GM12872 (cell line): ENCODE data around the gene TBC1D16.

ENCODE experiments used
- TF ChIP-seq, protein P1 (sequence below): IDR thresholded peaks from 3 replicates; pipeline ENCODE4 v1.5.1; 2011; ENCODE audit warnings: low read depth, mild to moderate bottlenecking, low read length, moderate library complexity; ENCODE audit not compliant: insufficient read depth

The TBC1D16 gene

GRCh38 chr17:80028030-80028429, 7.6 kb downstream of the TBC1D16 start:
- TF ChIP-seq, protein P1, sequence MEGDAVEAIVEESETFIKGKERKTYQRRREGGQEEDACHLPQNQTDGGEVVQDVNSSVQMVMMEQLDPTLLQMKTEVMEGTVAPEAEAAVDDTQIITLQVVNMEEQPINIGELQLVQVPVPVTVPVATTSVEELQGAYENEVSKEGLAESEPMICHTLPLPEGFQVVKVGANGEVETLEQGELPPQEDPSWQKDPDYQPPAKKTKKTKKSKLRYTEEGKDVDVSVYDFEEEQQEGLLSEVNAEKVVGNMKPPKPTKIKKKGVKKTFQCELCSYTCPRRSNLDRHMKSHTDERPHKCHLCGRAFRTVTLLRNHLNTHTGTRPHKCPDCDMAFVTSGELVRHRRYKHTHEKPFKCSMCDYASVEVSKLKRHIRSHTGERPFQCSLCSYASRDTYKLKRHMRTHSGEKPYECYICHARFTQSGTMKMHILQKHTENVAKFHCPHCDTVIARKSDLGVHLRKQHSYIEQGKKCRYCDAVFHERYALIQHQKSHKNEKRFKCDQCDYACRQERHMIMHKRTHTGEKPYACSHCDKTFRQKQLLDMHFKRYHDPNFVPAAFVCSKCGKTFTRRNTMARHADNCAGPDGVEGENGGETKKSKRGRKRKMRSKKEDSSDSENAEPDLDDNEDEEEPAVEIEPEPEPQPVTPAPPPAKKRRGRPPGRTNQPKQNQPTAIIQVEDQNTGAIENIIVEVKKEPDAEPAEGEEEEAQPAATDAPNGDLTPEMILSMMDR, result no peak

GRCh38 chr17:80027043-80027435, 8.6 kb downstream of the TBC1D16 start:
- TF ChIP-seq, protein P1, result no peak

DNA sequence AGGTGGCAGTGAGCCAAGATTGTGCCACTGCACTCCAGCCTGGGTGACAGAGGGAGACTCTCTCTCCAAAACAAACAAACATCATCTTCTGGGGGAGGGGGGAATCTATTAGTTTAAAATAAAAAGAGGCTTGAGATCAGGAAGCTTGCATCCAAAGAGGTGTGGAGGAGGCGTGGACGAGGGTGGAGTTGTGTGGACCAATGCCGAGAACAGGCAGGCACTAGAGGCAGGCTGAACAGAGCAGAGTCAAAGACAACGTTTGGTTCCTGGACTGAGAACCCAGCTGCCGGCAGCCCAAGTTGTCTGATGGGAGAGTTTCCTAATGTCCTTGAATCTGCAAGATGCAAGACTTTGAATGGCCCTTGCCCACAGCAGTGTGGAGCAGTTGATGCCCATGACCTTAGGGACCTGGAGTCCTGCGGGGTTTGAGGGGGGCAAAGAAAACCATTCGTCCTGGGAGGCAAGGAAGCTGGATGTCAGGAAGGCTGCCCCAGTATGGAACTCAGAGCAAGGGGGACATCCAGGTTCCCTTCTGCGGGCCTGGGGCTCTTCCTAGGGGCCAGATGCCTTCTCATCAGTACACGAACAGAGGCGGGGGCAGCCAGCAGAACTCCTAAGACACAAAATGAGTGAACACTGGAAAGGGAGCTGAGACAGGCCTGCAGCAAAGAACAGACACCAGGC, 9.2 kb downstream of the TBC1D16 start:
- TF ChIP-seq, protein P1, result no peak

DNA sequence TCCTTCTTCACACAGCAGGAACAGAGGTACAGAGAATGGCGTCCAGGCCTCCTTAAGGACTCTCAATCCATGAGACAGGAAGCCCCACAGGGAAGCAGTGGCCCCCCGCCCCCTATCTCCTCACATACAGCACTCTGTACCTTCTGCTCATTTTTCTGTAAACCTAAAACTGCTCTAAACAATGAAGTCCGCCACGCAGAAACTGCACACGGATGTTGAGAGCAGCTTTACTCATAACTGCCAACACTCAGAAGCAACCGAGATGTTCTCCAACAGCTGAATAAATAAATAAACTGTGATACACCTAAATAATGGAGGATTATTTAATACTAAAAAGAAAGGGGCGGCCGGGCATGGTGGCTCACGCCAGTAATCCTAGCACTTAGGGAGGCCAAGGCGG, 9.9 kb downstream of the TBC1D16 start:
- TF ChIP-seq, protein P1, result no peak

- TF ChIP-seq, protein P1, result no peak
Measured at GRCh38 chr17:80025140-80025539, 10.5 kb downstream of the TBC1D16 start.

DNA sequence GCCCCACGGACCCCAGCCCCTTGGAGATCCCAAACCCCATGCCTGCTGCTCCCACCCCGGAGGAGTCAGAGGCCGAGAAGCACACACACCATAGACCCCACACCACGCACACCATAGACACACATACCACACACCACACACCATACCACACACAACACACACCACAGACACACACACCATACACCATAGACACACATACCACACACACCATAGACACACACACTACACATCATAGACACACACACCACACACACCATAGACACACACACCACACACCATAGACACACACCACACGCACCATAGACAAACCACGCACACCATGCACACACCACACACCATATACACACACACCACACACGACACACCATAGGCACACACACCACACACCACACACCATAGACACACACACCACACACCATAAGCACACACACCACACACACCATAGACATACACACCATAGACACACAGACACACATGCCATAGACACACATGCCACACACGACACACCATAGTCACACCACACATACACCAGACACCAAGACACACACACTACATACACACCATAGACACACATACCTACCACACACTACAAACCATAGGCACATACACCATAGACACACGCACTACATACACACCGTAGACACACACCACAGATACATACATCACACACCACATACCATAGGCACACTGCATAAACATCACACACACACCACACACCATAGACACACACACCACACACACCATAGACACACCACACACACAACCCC, 11.3 kb downstream of the TBC1D16 start:
- TF ChIP-seq, protein P1, result no peak

- TF ChIP-seq, protein P1, result no peak
Measured at GRCh38 chr17:80023481-80024205, 12.0 kb downstream of the TBC1D16 start.
